Stimulated activated CD4-positive, alpha-beta T cell treated with anti-CD3 and anti-CD28 coated beads, Interleukin-2, amount 100 ng/mL, for 48 hours (primary cell): Measurements from ENCODE around the gene APPL2.
"Not testable (repeated sequence)": the region's sequence is repeated elsewhere in the genome, so short reads cannot be mapped to it uniquely, and the experiment has no call there.

Experiments used
- DNase-seq, 2 donors: peaks; one replicate each; pipeline ENCODE4 v3.0.0-alpha.2; 2020

APPL2 gene

DNA sequence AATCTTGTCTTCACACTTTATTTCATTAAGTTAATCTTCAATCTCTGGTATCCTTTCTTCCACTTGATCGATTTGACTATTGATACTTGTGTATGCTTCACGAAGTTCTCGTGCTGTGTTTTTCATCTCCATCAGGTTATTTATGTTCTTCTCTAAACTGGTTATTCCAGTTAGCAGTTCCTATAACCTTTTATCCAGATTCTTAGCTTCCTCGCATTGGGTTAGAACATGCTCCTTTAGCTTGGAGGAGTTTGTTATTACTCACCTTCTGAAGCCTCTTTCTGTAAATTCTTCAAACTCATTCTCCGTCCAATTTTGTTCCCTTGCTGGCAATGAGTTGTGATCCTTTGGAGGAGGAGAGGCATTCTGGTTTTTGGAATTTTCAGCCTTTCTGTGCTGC is 52.0 kb downstream of the APPL2 start:
- not testable (repeated sequence) for DNase-seq

GRCh38 chr12:105183406-105183805 is 52.6 kb downstream of the APPL2 start:
- DNase-seq, result not testable (repeated sequence)

- DNase-seq, result not testable (repeated sequence)
Observed at GRCh38 chr12:105179114-105179513, 56.9 kb downstream of the APPL2 start.

DNA sequence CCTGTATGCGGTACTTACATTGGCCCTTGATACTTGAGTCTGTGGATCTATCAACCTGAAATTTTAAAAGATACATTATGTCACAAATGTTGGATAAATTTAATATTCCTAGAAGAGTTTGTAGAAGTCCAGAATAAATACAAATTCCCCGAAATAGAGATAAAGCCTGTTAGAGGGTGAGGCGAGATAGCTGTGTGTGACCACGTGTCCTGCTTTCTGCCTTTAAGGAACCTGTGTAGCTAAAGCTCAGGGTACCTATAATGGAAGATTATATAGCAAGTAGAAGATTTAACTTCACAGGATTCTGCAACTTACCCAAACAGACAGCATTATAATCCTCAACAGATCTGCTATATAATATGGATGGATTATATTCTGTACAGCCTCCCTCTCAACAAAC is 58.8 kb downstream of the APPL2 start:
- no peak for DNase-seq

- no peak for DNase-seq
Observed at GRCh38 chr12:105175397-105175990, 60.5 kb downstream of the APPL2 start.

DNA sequence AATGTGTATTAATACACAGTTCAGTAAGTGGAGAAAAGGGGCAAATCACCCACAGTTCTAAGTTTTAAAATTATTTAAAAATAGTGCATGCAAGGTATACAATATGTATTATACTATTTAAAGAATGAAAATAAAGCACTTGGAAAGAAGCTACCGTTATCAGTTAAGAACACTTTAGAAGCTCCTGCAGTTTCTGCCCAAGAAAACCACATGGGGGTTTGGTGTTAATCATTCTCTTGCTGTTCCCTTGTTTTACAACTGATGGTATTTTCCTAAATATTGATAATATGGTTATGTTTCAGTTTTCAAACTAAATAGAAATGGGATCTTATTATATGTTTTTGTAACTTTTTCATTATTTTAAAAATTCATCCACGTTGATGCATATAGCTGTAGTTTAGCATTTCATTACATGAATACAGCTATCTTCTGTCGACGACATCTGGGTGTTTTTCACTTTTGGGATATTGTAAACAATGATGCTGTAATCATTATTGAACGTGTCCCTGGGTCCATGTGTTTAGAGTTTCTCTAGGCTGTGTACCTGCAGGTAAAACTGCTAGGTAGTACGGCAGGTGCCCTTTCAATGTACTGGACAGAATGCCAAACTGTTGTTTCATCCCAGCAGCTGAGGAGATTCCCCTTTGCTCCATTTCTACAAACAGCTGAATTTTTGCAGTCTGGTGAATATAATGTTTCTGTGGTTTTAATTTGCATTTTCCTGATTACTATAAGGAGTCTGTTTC is 64.1 kb downstream of the APPL2 start:
- no peak for DNase-seq

GRCh38 chr12:105170139-105170538 is 65.8 kb downstream of the APPL2 start:
- no peak for DNase-seq

GRCh38 chr12:105168006-105168405 is 68.0 kb downstream of the APPL2 start:
- no peak for DNase-seq

DNA sequence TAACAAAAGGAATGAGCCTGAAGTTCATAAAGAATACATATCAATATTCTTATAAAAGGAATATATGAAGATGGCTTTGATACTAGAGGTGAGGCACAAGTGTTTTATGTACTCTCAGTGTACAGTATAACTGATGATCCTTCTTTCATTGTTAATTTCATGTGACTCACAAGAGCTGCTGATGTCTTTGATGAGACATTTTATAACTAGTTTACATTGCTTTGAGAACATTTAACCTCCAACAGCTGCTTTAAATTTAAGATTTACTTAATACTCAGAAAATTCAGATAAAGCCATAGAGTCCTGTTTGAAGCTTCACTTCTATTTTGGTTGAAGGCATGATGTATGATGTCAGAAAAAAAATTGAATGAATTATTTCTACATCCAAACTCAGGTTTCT is 68.6 kb downstream of the APPL2 start:
- DNase-seq, result no peak

DNA sequence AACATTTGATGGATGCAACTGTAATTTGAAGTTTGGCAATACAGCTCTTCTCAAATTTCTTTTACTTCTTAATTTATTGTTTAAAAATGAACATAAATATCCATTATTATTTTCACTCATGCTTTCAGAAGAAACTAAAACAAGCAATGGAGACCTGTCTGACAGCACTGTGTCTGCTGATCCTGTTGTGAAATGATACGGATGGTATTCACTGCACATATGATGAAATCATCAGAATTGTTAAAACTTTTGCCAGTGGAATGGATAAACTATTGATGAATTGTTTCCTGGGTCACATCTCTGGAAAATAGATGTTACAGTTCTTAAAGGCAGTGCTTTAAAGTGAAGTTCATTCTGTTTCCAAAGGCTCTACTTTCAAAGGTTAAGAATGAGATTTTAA is 69.2 kb downstream of the APPL2 start:
- DNase-seq, result no peak

GRCh38 chr12:105164068-105164467 is 71.9 kb downstream of the APPL2 start:
- no peak for DNase-seq

GRCh38 chr12:105162174-105162573 is 73.8 kb downstream of the APPL2 start:
- DNase-seq, result no peak

DNA sequence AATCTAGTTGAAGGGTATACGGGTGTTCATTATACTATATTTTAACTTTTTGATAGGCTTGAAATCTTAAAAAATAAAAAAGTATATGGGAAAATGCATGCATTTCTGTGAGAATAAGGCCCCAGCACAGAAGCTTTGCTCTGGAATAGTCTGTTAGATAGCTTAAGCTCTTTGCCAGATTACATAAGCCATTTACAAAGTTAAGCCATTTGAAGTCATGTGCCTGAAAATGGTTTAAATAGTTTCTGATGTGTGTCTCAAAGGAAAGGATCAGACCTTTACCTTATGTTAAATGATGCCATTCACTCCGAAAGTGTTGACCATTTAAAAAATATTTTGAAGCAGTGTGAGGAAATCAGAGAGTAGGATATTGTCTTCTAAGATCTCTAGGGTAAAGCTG is 77.1 kb downstream of the APPL2 start:
- no peak for DNase-seq

- DNase-seq, result no peak
Observed at GRCh38 chr12:105157606-105158005, 78.4 kb downstream of the APPL2 start.

GRCh38 chr12:105156260-105156659 is 79.7 kb downstream of the APPL2 start:
- no peak for DNase-seq

DNA sequence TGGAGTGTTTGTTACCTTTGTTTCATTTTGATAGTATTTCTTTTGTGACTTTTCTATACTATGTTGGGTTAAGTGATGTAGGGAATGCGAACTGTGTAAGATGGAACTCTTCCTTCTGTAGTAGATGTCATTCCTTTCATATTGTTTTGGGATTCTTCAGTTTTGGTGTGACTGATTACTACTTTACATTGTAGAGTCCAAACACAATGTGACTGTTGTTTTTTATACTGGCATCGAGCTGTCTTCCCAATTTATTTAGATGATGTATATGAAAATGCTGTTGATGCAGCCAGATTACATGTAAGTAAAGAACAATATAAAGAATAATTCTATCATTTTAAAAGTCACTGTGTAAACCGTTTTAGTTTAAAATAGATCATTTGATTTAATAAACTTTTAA is 93.7 kb downstream of the APPL2 start:
- no peak for DNase-seq

DNA sequence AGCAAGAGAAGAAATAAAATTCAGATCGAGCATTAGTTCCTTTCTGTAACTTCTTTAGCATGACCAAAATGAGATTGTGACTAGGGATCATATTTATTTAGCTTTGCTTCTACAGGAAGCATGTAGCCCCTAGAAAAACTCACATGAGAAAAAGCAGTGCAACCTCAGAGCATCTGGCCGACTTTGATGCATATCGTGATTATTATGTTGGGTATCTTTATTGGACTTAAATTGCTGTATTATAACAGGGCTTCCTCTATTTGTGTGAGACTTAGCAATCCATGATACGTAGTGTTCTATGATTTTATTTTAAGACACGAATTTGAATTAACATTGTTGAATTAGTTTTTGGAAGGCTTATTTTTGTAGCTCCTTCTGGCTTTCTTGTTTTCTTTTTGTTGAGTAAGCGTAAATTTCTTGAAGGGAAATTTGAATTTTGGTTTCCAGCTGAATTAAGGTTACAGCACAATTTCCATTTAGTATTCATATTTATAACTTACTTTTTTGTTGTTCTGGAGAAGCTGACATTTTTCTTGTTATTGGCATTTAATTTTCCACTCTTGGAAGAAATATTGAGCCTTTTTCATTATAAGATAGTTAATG is 94.6 kb downstream of the APPL2 start:
- DNase-seq, result no peak

GRCh38 chr12:105138248-105138647 is 97.7 kb downstream of the APPL2 start:
- no peak for DNase-seq
